GM12865 (cell line): ENCODE results near the gene TIGD3.

Experiments
- DNase-seq: peaks from one replicate; pipeline ENCODE4 v3.0.0; 2010; ENCODE audit warnings: low read depth
- H3K4me3 ChIP-seq: 2 replicates; pipeline ENCODE4 v1.5.1; 2011; ENCODE audit warnings: mild to moderate bottlenecking, low read depth, low read length, control low read depth
- TF ChIP-seq, protein P1 (sequence below): IDR thresholded peaks from 2 replicates; pipeline ENCODE4 v1.5.1; 2011; ENCODE audit warnings: low read length, control low read depth, low read depth, inconsistent platforms; ENCODE audit not compliant: insufficient read depth; ENCODE audit errors: missing control alignments

TIGD3 gene

DNA sequence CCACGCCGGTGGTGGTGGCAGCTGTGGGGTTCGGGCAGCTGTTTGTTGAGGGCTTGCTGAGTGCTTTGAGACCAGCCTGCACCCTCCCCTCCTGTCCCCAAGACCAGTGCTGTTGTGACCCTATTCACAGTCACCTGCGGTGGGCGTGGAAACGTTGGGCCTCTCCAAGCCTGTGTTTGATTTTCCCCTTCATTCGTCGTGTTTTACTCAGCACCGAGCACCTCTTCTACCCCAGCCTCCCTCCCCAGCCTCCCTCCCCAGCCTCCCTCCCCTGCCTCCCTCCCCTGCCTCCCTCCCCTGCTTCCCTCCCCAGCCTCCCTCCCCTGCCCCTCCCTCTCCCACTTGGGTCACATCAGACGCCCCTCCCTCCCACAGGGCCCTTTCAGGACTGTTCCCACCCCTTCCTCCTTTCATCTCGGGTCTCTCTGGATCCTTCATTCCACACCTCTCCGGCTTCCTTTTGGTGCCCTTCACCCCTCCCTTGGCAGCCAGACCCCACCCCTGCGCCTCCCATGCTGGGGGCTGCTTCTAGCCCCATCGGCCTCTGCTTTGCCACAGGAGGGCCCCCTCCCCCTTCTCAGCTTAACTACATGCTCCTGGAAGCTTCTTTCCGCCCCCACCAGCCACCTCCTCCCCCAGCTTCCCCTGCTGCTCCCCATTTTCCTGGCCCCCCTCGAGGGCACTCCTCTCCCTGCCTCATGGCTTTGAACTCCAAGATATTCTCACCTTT, 46.7 kb downstream of the TIGD3 start:
- DNase-seq, result no peak
- TF ChIP-seq, protein P1, sequence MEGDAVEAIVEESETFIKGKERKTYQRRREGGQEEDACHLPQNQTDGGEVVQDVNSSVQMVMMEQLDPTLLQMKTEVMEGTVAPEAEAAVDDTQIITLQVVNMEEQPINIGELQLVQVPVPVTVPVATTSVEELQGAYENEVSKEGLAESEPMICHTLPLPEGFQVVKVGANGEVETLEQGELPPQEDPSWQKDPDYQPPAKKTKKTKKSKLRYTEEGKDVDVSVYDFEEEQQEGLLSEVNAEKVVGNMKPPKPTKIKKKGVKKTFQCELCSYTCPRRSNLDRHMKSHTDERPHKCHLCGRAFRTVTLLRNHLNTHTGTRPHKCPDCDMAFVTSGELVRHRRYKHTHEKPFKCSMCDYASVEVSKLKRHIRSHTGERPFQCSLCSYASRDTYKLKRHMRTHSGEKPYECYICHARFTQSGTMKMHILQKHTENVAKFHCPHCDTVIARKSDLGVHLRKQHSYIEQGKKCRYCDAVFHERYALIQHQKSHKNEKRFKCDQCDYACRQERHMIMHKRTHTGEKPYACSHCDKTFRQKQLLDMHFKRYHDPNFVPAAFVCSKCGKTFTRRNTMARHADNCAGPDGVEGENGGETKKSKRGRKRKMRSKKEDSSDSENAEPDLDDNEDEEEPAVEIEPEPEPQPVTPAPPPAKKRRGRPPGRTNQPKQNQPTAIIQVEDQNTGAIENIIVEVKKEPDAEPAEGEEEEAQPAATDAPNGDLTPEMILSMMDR, result no peak
- no peak overlapping the region for H3K4me3 ChIP-seq

DNA sequence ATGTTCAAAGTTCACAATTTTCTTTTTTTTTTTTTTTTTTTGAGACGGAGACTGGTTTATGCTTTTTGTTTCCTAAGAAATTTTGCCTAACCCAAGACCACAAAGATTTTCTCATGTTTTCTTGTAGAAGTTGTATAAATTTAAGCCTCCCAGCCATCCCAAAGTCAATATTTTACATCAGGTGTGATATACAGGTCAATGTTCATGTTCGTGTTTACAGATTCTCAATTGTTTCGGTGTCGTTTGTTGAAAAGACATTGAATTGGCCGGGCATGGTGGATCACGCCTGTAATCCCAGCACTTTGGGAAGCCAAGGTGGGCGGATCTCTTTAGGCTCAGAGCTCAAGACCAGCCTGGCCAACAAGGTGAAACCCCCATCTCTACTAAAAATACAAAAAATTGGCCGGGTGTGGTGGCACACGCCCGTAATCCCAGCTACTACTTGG, 47.3 kb downstream of the TIGD3 start:
- no peak for DNase-seq
- TF ChIP-seq, protein P1, result no peak
- no peak overlapping the region for H3K4me3 ChIP-seq

DNA sequence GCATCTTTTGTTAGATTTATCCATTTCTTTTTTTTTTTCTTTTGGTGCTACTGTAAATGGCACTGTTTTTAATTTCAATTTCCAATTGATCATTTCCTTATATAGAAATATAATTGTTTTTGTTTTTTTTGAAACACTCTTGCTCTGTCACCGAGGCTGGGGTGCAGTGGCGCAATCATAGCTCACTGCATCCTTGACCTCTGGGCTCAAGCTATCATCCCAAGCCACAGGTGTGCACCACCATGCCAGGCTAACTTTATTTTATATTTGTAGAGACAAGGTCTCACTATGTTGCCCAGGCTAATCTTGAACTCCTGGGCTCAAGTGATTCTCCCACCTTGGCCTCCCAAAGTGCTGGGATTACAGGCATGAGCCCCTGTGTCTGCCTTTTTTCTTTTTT, 48.2 kb downstream of the TIGD3 start:
- no peak for DNase-seq
- no peak overlapping the region for H3K4me3 ChIP-seq
- TF ChIP-seq, protein P1, result no peak

DNA sequence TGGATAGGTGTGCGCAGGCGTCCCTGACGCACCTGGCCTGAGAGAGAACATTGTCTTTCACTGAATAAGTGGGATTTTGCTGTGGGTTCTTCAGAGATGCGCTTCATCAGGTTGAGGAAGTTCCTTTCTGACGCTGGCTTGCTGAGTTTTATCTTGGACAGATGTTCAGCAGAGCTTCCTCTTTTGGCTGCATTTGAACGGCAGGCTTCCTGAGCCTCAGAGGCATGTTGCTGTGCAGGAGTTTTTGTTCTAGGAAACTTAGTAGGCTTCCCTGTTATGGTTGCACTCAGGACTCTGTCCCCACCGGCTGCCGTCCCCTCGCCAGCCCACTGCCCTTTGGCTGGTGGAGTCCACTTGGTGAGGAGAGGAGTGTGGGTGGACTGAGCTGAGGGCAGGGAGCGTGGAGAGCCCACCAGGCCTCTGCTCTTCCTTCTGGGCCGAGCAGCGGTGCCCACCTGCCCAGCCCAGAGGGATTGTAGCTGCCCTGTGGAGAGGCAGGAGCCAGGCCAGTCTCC, 49.1 kb downstream of the TIGD3 start:
- TF ChIP-seq, protein P1, result no peak
- no peak overlapping the region for H3K4me3 ChIP-seq
- DNase-seq, result peak; percentile 66

DNA sequence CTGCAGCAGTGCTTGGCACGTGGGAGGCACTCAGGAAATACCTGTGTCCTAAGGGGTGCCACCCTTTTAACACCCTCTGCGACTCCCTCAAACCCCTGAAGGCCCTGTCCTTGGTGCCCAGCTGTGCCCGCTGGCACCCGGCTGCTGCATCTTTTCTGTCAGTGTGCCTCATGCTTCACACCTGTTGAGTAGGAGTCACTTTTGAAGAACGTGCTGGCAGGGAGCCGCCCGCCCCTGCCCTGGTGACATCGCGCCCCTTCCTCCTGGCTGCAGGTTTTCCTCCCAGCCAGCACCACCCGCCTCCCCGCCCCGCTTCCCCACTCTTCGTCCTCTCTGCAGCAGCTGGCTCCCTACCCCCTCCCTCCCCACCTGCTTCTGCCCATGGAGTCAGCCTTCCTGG, 49.7 kb downstream of the TIGD3 start:
- H3K4me3 ChIP-seq, result no peak overlapping the region
- DNase-seq, result no peak
- TF ChIP-seq, protein P1, result no peak

DNA sequence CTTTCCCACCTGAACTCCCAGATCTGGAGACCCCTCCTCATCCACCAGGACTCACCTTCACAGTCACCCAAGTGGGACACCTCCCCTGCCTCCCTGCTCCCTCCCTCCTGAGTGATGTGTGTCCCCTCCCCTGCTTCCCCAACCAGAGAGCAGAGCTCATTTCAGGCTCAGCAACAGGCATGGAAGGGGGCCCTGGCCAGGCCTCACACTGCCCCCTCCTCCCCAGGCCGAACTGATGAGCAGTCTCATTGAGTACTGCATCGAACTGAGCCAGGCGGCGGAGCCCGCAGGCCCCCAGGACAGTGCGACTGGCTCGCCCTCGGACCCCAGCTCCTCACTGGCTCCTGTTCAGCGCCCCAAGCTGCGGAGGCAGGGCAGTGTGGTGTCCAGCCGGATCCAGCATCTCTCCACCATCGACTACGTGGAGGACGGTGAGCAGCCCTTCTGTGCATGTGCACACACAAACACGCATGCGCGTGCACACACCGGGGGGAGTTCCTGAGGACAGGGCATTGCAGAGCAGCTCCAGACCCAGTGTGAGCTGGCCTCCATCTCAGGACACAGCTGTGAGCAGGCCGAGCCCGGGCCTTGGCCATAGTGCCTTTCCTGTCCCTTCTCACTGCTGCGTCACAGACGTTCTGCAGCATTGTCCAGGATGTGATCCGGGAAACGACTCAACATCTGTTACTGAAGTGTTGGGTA, 50.2 kb downstream of the TIGD3 start:
- DNase-seq, result no peak
- H3K4me3 ChIP-seq, result no peak overlapping the region
- TF ChIP-seq, protein P1, result no peak
